Hematopoietic multipotent progenitor cell treated with erythropoietin and hydrocortisone succinate and interleukin-3 and kit ligand, for 4 days (in vitro differentiated cells): ENCODE measurements around the gene PRR15L.
A peak's percentile ranks its signal among the peaks of the same experiment; 100 is the strongest.

ENCODE experiments used
- DNase-seq: peaks from one replicate; pipeline ENCODE4 v3.0.0-alpha.2; 2015

Gene PRR15L

GRCh38 chr17:47987240-47987835 is 29.7 kb upstream of the PRR15L start:
- no peak for DNase-seq

- no peak for DNase-seq
These were observed 28.8 kb upstream of the PRR15L start for GRCh38 chr17:47986520-47986919.

GRCh38 chr17:47983492-47984223 is 26.0 kb upstream of the PRR15L start:
- DNase-seq = no peak

GRCh38 chr17:47982645-47983390 is 25.1 kb upstream of the PRR15L start:
- DNase-seq = peak; percentile 37

GRCh38 chr17:47982091-47982617 is 24.5 kb upstream of the PRR15L start:
- no peak for DNase-seq

- DNase-seq = peak; percentile 91
These were observed 23.8 kb upstream of the PRR15L start for GRCh38 chr17:47981462-47981861.

- no peak for DNase-seq
These were observed 22.9 kb upstream of the PRR15L start for GRCh38 chr17:47980541-47980940.

GRCh38 chr17:47978324-47978723 is 20.6 kb upstream of the PRR15L start:
- peak; percentile 87 for DNase-seq

GRCh38 chr17:47975823-47976205 is 18.1 kb upstream of the PRR15L start:
- DNase-seq = no peak

GRCh38 chr17:47975189-47975822 is 17.6 kb upstream of the PRR15L start:
- DNase-seq = no peak

- DNase-seq = no peak
These were observed 15.9 kb upstream of the PRR15L start for GRCh38 chr17:47973541-47973940.

GRCh38 chr17:47970725-47971499 is 13.2 kb upstream of the PRR15L start, which contains the start of gene CDK5RAP3:
CDK5RAP3 (plus strand) TSS chr17:47971113; CDS start chr17:47971147, 34 bp downstream.
- peak; percentile 100 for DNase-seq

- no peak for DNase-seq
These were observed 12.4 kb upstream of the PRR15L start for GRCh38 chr17:47969930-47970724.

GRCh38 chr17:47968836-47969235 is 11.2 kb upstream of the PRR15L start:
- peak; percentile 48 for DNase-seq

GRCh38 chr17:47967607-47968252 is 10.0 kb upstream of the PRR15L start:
- DNase-seq = no peak

- no peak for DNase-seq
These were observed 8.4 kb upstream of the PRR15L start for GRCh38 chr17:47966079-47966519.

- DNase-seq = no peak
These were observed 7.2 kb upstream of the PRR15L start for GRCh38 chr17:47964856-47965255.

GRCh38 chr17:47962901-47963300 is 5.2 kb upstream of the PRR15L start:
- DNase-seq = no peak

- no peak for DNase-seq
These were observed 3.7 kb upstream of the PRR15L start for GRCh38 chr17:47961406-47961805.

- DNase-seq = no peak
These were observed 2.4 kb upstream of the PRR15L start for GRCh38 chr17:47959825-47960655.
